ENCODE data around the gene XPNPEP1. TPM values are rescaled to one million over a fixed set of nuclear protein-coding genes. Genes with fewer than 3 reads are reported as not detected.

XPNPEP1 gene
- polyA plus RNA-seq, 1 donor (not counting 4 experiments of a cell fraction or from before 2014, with no cell fraction given), result 96.2 TPM

GRCh38 chr10:109898666-109899355 is 24.5 kb downstream of the XPNPEP1 start:
- H3K4me3 ChIP-seq (ENCODE audit: control insufficient read depth in 2 of 3, extremely low read depth in 1 of 3, insufficient read depth in 2 of 3, low read depth in 1 of 3, low read length in 3 of 3), result no peak overlapping the region
- H3K79me2 ChIP-seq (ENCODE audit: control insufficient read depth, insufficient read depth, low read length), result peaks cover 52% of the 10 kb centered on the region
- H3K27me3 ChIP-seq (ENCODE audit: control insufficient read depth, extremely low read depth, insufficient read depth, low read length), result no peaks in the 10 kb centered on the region
- no peak overlapping the region for H3K9ac ChIP-seq (ENCODE audit: control insufficient read depth, extremely low read depth, insufficient read depth, low read length)
- dilution Hi-C loops (cut with MboI; ENCODE audit: extremely low pct_ligation_motif_present, low sequenced_read_pairs), result no loop called here
- no peak overlapping the region for H2AFZ ChIP-seq (ENCODE audit: control insufficient read depth, low read length)
- DNase-seq (ENCODE audit: low read depth, low spot score) (no peak), FAIRE-seq (no peak)
- peaks cover 57% of the 10 kb centered on the region for H3K4me1 ChIP-seq (ENCODE audit: control insufficient read depth, extremely low read depth, insufficient read depth, low read length)
- H3K36me3 ChIP-seq (ENCODE audit: control insufficient read depth in 2 of 2, extremely low read depth in 1 of 2, insufficient read depth in 2 of 2, low read length in 2 of 2), result peaks cover 3 to 22% of the 10 kb centered on the region in 2 experiments
- peak overlapping the region; percentile 30 for H3K27ac ChIP-seq (ENCODE audit: control insufficient read depth, insufficient read depth, low read length)
- H4K20me1 ChIP-seq (ENCODE audit: control insufficient read depth, extremely low read depth, insufficient read depth, low read length), result no peaks in the 10 kb centered on the region
- no peaks in the 10 kb centered on the region for H3K9me1 ChIP-seq (ENCODE audit: control insufficient read depth, extremely low read depth, insufficient read depth, low read length)
- no peaks in the 10 kb centered on the region for H3K9me3 ChIP-seq (ENCODE audit: control insufficient read depth, low read depth, low read length)
- TF ChIP-seq CTCF (optimal IDR thresholded peaks at IDR 0.05 in 1 of 3, IDR thresholded peaks at IDR 0.05 in 1 of 3, conservative IDR thresholded peaks at IDR 0.05 in 1 of 3; ENCODE audit: extremely low read depth in 1 of 3, insufficient read depth in 2 of 3, low read length in 3 of 3) (no peak), EZH2 (IDR thresholded peaks at IDR 0.05; ENCODE audit: low read length) (no peak)
- H3K4me2 ChIP-seq (ENCODE audit: control insufficient read depth, extremely low read depth, insufficient read depth, low read depth, low read length), result no peak overlapping the region

DNA sequence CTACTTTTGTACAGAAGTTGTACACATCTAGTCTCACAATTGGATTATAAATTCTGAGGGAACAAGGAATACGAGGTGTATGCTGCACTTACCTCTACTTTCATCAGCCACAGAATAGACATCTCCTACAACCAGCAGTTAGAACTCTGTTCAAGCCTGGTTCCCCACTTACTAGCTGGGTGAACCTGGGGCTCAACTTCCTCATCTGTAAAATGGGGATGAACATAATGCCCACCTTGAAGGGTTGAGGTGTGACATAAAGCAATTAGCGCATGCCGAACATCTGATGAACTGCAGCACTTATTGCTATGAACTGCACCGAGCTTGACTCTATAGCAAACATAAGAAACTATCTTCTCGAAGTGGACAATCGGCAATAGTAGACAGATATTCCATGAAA is 25.3 kb downstream of the XPNPEP1 start:
- DNase-seq (ENCODE audit: low read depth, low spot score) (no peak), FAIRE-seq (no peak)
- Histone ChIP-seq H3K27ac (ENCODE audit: control insufficient read depth, insufficient read depth, low read length) (no peak overlapping the region), H3K4me2 (ENCODE audit: control insufficient read depth, extremely low read depth, insufficient read depth, low read depth, low read length) (no peak overlapping the region), H3K9me3 (ENCODE audit: control insufficient read depth, low read depth, low read length) (no peaks in the 10 kb centered on the region), H2AFZ (ENCODE audit: control insufficient read depth, low read length) (no peak overlapping the region), H3K27me3 (ENCODE audit: control insufficient read depth, extremely low read depth, insufficient read depth, low read length) (no peaks in the 10 kb centered on the region), H4K20me1 (ENCODE audit: control insufficient read depth, extremely low read depth, insufficient read depth, low read length) (no peaks in the 10 kb centered on the region), H3K79me2 (ENCODE audit: control insufficient read depth, insufficient read depth, low read length) (peaks cover 56% of the 10 kb centered on the region), H3K36me3 (ENCODE audit: control insufficient read depth in 2 of 2, extremely low read depth in 1 of 2, insufficient read depth in 2 of 2, low read length in 2 of 2) (peaks cover 3 to 18% of the 10 kb centered on the region in 2 experiments), H3K4me1 (ENCODE audit: control insufficient read depth, extremely low read depth, insufficient read depth, low read length) (peaks cover 57% of the 10 kb centered on the region), H3K4me3 (ENCODE audit: control insufficient read depth in 2 of 3, extremely low read depth in 1 of 3, insufficient read depth in 2 of 3, low read depth in 1 of 3, low read length in 3 of 3) (no peak overlapping the region), H3K9me1 (ENCODE audit: control insufficient read depth, extremely low read depth, insufficient read depth, low read length) (no peaks in the 10 kb centered on the region), H3K9ac (ENCODE audit: control insufficient read depth, extremely low read depth, insufficient read depth, low read length) (no peak overlapping the region)
- dilution Hi-C loops (cut with MboI; ENCODE audit: extremely low pct_ligation_motif_present, low sequenced_read_pairs), result no loop called here
- TF ChIP-seq EZH2 (IDR thresholded peaks at IDR 0.05; ENCODE audit: low read length), result no peak
- TF ChIP-seq CTCF (optimal IDR thresholded peaks at IDR 0.05 in 1 of 3, IDR thresholded peaks at IDR 0.05 in 1 of 3, conservative IDR thresholded peaks at IDR 0.05 in 1 of 3; ENCODE audit: extremely low read depth in 1 of 3, insufficient read depth in 2 of 3, low read length in 3 of 3), result no peak
